Uterus (tissue), 4 donors: ENCODE data around the gene KRTDAP. TPM values are rescaled to one million over a fixed set of nuclear protein-coding genes. Genes with fewer than 3 reads are reported as not detected.

ENCODE experiments used
- DNase-seq, 2 donors: peaks; one replicate each; pipeline ENCODE4 v3.0.0-alpha.2; 2019 to 2020
- H3K27ac ChIP-seq, 2 donors: fragments of 200-600 bp; sonication (generic); 1 replicate in 1 of 2; 2 replicates in 1 of 2; pipeline ENCODE4 v1.5.1; 2016 to 2018
- H3K27me3 ChIP-seq, 2 donors: fragments of 200-600 bp; sonication (generic); one replicate each; pipeline ENCODE4 v1.5.1; 2018 to 2019; ENCODE audit warnings: control low read depth in 1 of 2
- H3K36me3 ChIP-seq, 2 donors: fragments of 200-600 bp; sonication (generic); one replicate each; pipeline ENCODE4 v1.5.1; 2019; ENCODE audit warnings: control low read depth in 1 of 2
- H3K4me1 ChIP-seq, 2 donors: fragments of 200-600 bp; sonication (generic); one replicate each; pipeline ENCODE4 v1.5.1; 2018 to 2019; ENCODE audit warnings: control low read depth in 1 of 2
- H3K4me3 ChIP-seq, 2 donors: fragments of 200-600 bp; sonication (generic); 1 replicate in 1 of 2; 2 replicates in 1 of 2; pipeline ENCODE4 v1.5.1; 2018 to 2019; ENCODE audit warnings: mild to moderate bottlenecking in 1 of 2
- H3K9me3 ChIP-seq, 2 donors: fragments of 200-600 bp; sonication (generic); one replicate each; pipeline ENCODE4 v1.5.1; 2019; ENCODE audit warnings: control low read depth in 1 of 2
- POLR2A ChIP-seq, 2 donors: fragments of 450-650 bp; IDR thresholded peaks; one replicate each; pipeline ENCODE4 v1.6.1; 2016; ENCODE audit warnings: antibody characterized with exemption in 2 of 2, mild to moderate bottlenecking in 1 of 2, moderate library complexity in 1 of 2
- intact Hi-C: fragments of 100-400 bp; cut with DNase I; formaldehyde crosslinking; loops from one replicate; pipeline ENCODE4 v1.15.1; 2023; ENCODE audit warnings: low total_unique reads
- total RNA-seq, 4 donors: library from RNA; depleted of rRNA in 3 of 4; stranded (reverse); fragments of >200 nt in 3 of 4; gene quantifications; one replicate each; pipeline versions ENCODE4 v1.1.0 to v1.2.4, GENCODE V29; 2014 to 2023
- TF ChIP-seq, protein P1 (sequence below), 4 experiments: fragments of 200-600 bp in 2 of 4; fragments of 450-650 bp in 2 of 4; sonication (generic) in 2 of 4; IDR thresholded peaks; one replicate each; pipeline ENCODE4 v1.5.1; 2016 to 2019; ENCODE audit warnings: antibody characterized with exemption in 4 of 4, mild to moderate bottlenecking in 2 of 4, moderate library complexity in 1 of 4
- donor health status: DM: yes; HTN: yes; CAD: no.

KRTDAP gene
- total RNA-seq, 4 donors from 2014 or later: not detected

DNA sequence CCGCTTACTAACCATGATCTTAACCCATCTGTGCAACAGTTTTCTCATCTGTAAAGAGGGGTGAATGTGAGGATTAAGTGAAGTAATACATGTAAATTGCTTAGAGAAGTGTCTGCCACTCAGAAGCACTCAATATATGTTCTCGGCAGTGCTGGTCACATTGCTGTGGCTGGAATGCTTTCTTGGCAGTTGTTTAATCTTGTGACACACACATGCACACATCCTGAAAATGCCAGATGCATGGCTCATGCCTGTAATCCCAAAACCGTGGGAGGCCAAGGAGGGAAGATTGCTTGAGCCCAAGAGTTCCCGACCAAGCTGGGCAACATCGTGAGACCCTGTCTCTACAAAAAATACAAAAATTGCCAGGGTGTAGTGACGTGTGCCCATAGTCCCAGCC is 28.0 kb upstream of the KRTDAP start:
- Histone ChIP-seq H3K4me1 (no peaks in the 10 kb centered on the region), H3K27me3 (no peaks in the 10 kb centered on the region), H3K27ac (no peak overlapping the region), H3K36me3 (no peaks in the 10 kb centered on the region), H3K4me3 (no peak overlapping the region), H3K9me3 (no peaks in the 10 kb centered on the region)
- intact Hi-C loops: no loop called here
- DNase-seq: no peak
- TF ChIP-seq, protein P1, sequence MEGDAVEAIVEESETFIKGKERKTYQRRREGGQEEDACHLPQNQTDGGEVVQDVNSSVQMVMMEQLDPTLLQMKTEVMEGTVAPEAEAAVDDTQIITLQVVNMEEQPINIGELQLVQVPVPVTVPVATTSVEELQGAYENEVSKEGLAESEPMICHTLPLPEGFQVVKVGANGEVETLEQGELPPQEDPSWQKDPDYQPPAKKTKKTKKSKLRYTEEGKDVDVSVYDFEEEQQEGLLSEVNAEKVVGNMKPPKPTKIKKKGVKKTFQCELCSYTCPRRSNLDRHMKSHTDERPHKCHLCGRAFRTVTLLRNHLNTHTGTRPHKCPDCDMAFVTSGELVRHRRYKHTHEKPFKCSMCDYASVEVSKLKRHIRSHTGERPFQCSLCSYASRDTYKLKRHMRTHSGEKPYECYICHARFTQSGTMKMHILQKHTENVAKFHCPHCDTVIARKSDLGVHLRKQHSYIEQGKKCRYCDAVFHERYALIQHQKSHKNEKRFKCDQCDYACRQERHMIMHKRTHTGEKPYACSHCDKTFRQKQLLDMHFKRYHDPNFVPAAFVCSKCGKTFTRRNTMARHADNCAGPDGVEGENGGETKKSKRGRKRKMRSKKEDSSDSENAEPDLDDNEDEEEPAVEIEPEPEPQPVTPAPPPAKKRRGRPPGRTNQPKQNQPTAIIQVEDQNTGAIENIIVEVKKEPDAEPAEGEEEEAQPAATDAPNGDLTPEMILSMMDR (IDR thresholded peaks at IDR 0.05): no peak
- TF ChIP-seq POLR2A (IDR thresholded peaks at IDR 0.05): no peak

DNA sequence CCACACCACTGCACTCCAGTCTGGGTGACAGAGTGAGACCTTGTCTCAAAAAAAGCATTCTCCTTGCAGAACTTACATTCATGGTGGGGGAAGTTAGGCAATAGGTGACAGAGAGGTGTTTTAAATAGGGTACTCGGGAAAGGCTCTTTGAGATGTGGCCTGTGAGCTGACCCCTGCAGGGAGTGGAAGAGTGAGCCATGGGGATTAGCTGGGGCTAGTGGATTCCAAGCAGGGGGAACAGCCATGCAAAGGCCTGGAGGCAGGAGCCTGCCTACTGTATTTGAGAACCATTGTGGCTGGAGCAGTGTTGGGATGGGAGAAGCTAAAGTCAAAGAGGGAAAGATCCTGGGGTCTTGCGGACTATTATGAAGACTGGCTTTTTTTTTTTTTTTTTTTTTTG is 27.1 kb upstream of the KRTDAP start:
- DNase-seq: no peak
- TF ChIP-seq, protein P1 (IDR thresholded peaks at IDR 0.05): no peak
- no peak for TF ChIP-seq POLR2A (IDR thresholded peaks at IDR 0.05)
- intact Hi-C loops: no loop called here

DNA sequence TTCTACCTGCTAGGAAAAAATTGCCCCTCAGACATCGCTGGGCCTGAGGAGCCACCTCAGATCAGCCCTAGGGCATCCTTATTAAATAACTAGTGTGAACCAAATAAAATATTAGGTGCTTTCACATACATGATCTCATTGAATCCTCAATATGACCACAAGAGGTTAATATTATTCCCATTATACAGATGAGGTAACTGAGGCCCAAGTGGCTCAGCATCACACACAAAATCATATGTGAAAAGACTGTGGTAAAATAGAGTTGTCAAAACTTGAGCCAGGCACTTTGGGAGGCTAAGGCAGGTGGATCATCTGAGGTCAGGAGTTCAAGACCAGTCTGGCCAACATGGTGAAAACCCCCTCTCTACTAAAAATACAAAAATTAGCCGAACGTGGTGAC is 26.0 kb upstream of the KRTDAP start:
- no peaks in the 10 kb centered on the region for H3K9me3 ChIP-seq
- TF ChIP-seq POLR2A (IDR thresholded peaks at IDR 0.05): no peak
- TF ChIP-seq, protein P1 (IDR thresholded peaks at IDR 0.05): no peak
- no peaks in the 10 kb centered on the region for H3K27me3 ChIP-seq
- H3K4me1 ChIP-seq: no peaks in the 10 kb centered on the region
- intact Hi-C loops: no loop called here
- DNase-seq: no peak
- no peaks in the 10 kb centered on the region for H3K36me3 ChIP-seq
- H3K4me3 ChIP-seq: no peak overlapping the region
- H3K27ac ChIP-seq: no peak overlapping the region

More for the DNA sequence above, 27.1 kb upstream of the KRTDAP start:
- Histone ChIP-seq H3K36me3 (no peaks in the 10 kb centered on the region), H3K27ac (no peak overlapping the region), H3K4me3 (no peak overlapping the region), H3K9me3 (no peaks in the 10 kb centered on the region), H3K4me1 (no peaks in the 10 kb centered on the region), H3K27me3 (no peaks in the 10 kb centered on the region)

GRCh38 chr19:35514282-35514809 is 24.1 kb upstream of the KRTDAP start:
- no peak for TF ChIP-seq POLR2A (IDR thresholded peaks at IDR 0.05)
- TF ChIP-seq, protein P1 (IDR thresholded peaks at IDR 0.05): no peak
- Histone ChIP-seq H3K36me3 (no peaks in the 10 kb centered on the region), H3K4me1 (no peaks in the 10 kb centered on the region), H3K4me3 (no peak overlapping the region), H3K27me3 (no peaks in the 10 kb centered on the region), H3K27ac (no peak overlapping the region), H3K9me3 (no peaks in the 10 kb centered on the region)
- intact Hi-C loops: no loop called here
- no peak for DNase-seq

DNA sequence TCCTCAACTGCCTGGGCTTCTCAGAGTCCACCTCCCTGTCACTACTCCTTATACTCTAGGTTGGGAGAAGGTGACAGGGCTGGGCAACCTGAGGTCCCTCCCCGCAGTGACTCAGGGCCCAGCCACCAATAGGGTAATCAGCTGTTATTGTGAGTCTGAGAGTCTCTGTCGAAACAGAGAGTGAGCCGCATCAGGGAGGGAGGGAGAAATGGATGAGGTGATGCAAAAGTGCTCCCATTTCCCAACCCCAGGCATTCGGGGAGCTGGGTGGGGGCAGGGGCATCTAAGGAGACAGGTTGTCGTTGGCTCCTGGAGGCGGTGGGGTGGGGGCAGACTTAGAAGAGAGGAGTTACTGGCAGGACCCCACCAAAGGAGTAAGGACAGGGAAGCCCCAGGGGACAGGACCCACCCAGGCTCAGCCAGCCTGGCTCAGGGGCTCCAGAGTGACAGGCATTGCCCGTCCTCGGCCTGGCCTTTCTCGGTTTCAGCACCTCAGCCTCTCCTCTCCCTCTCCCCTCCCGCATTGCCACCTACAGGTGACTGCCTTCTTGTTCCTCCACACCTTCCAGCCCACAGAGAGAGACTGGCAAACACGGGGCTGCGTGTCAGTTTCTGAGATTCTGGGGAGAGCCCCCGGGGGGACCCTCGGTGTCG is 23.5 kb upstream of the KRTDAP start, which contains the start of gene DMKN:
DMKN (minus strand) TSS at position 22 of the 654 bp plus-strand sequence. CDS start 174 bp downstream, outside the sequence.
- no peaks in the 10 kb centered on the region for H3K9me3 ChIP-seq
- no peaks in the 10 kb centered on the region for H3K4me1 ChIP-seq
- intact Hi-C loops: no loop called here
- H3K4me3 ChIP-seq: no peak within 1 kb of the TSS
- H3K27ac ChIP-seq: no peak within 1 kb of the TSS
- no peaks in the 10 kb centered on the region for H3K27me3 ChIP-seq
- no peak for TF ChIP-seq POLR2A (IDR thresholded peaks at IDR 0.05)
- TF ChIP-seq, protein P1 (IDR thresholded peaks at IDR 0.05): no peak
- no peak for DNase-seq
- H3K36me3 ChIP-seq: no peaks in the 10 kb centered on the region
